Measurements from ENCODE around the gene POU2F3.

Gene POU2F3

DNA sequence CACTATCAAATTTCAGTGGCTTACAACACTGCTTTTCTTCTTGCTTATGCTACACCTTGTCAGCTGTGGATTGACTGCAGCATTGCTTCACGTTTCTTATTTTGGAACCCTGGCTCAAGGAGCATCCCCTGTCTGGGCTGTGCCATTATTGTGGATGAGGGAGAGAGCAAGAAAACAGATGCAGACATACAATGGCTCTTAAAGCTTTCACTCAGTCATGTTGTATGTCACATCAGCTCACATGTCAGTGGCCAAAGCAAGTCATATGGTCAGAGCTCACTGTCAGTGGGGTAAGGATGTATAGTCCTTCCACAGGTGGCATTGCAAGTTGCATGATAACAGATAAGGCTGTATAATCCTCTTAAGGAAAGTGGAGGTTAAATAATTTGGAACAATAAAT lies 106.3 kb downstream of the POU2F3 start:
- no peak for DNase-seq

DNA sequence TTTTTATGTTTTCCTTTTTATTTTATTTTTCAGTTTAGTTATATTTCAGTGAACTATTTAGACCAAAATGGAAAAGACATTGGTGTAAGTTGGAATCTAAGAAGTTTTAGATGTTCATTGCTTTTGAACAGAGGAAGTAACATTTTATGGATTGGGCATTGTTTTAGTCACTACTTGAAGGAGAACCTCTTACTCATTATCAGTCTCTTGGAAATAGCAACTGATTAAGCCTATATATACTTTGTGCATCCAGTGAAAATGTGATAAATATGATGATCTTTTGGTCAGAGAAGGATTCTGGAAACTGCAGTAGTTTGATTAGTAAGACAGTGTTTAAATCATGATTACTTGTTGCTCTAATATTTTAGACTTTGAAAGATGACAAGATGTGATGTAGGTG lies 110.7 kb downstream of the POU2F3 start:
- no peak for DNase-seq

DNA sequence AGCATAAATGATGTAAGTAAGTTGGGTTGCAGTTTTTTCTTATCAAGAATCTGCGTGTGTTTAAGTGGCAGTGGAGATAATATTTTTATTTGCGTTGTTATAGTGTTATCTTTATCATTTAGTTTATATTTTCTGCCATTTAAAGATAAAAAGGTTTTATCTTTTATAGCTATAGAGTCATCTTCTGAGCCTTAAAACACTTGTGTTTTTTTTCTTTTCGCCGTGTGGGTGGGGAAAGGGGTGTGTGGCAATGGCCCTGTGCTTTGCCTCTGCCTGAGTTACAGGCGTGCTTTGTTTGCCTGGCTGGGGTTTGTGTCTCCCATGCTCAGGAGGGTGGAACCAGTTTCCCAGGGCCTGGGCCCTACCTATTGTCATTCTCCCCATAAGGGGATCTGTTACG lies 112.5 kb downstream of the POU2F3 start:
- no peak for DNase-seq

DNA sequence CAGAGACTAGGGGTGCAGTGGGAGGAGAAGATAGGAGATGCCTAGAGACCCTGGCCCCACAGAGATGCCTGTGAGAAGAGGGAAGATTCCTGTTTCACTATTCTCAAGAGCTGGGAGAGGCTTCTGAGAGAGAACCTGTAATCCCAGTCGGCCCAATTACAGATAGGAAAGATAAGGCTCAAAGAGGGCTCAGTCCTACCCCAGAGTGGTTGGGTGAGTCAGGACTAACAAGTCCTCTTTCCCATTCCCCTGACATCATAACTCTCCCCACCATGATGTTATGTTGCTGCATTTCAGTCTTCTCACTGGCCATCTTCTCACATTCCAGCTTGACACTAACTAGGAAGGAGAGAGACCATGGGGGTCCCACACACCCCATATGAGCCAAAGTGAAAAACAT lies 114.1 kb downstream of the POU2F3 start:
- no peak for DNase-seq

DNA sequence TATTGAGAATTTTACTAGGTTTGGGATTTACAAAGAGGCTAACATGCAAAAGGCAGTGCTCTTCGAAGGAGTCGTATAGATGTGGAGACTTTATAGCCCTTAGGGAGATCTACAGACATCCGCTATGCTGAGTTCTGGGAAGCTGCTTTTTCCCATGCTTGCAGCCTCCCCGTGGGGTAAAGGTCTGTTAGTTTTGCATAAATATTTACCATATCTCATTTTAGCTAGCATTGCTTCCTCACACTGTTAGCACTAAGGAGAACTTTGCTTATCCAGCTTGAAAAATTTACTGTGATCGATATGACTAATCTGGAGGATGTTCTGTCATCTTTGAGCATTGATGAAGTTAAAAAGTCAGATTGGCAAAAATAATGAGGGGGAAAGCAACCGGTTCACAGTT lies 114.8 kb downstream of the POU2F3 start:
- DNase-seq: no peak

DNA sequence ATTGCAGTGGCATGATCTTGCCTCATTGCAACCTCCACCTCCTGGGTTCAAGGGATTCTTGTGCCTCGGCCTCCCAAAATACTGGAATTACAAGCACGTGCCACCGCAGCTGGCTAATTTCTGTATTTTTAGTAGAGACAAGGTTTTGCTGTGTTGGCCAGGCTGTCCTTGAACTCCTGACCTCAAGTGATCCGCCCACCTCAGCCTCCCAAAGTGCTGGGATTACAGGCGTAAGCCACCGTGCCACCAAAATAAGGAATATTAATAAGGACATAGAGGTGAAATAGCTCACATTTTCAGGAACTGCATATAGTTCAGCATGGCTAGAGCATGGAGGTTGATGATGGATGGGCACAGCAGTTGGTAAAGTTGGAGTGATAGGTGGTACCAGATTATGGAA lies 117.7 kb downstream of the POU2F3 start:
- DNase-seq: no peak

DNA sequence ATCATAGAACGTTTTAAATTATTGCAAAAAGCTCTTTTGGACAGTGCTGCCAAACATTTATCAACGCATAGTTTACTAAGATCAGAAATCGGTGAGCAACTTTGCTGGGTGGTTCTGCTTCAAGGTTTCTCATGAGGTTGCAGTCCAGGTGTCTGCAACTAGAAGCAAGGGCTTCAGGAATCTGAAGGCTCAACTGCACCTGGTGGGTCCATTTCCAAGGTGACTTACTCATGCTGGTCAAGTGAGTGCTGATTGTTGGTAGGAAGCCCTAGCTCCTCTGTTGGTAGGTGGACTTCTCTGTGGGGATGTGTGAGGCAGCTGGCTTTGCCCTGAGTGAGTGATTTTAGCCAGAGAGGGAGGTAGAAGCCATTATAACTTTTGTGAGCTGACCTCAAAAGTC lies 118.8 kb downstream of the POU2F3 start:
- no peak for DNase-seq

DNA sequence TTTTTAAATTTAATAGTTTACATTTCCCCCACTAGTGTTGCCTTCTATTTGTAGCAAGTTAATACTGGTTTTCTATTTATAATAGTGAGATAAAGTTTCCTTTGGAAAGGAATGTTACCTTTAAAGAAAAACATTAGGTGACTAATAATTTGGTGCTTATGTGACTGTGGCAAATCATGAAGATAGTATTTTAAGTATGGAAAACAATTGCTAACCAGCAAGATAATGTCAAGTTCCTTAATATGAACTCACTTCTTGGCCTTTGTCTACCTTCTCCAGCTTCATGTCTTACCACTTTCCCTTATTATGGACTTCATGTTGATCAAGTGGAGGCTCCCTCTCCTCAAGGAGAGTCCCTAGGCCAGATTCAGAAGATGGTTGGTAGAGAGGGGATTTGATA lies 123.5 kb downstream of the POU2F3 start:
- DNase-seq: no peak

DNA sequence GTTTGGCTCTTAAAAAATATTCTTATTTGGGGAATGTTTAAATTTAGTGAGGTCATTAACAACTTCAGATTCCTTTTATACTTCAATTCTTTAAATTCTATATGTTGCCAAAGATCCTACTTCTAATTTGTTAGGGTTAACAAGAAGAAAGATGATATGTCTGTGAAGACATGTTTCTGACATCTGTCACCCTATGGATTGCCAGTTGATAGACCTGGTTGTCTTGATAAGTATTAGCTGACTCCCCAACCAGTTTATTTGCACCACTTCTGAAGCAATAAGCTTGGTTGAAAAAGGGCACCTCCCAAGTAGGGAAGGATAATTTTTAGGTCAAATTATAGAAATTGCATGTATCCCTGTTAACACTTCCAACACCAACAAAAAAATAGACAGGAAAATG lies 125.6 kb downstream of the POU2F3 start:
- no peak for DNase-seq
